ENCODE data around the gene STK17A.

GRCh38 chr7:43650457-43651052 is 67.6 kb downstream of the STK17A start:
- TF ChIP-seq CTCF (IDR thresholded peaks at IDR 0.05), result no peak
- TF ChIP-seq SIN3A (IDR thresholded peaks at IDR 0.05; ENCODE audit: borderline replicate concordance, insufficient read depth, low read depth, low read length), result no peak
- TF ChIP-seq POLR2AphosphoS5 (IDR thresholded peaks at IDR 0.05; ENCODE audit: low read depth, low read length), result no peak
- no peak for TF ChIP-seq REST (IDR thresholded peaks at IDR 0.05; ENCODE audit: insufficient read depth in 1 of 2, low read depth in 2 of 2, low read length in 1 of 2)
- TF ChIP-seq TCF7L2 (IDR thresholded peaks at IDR 0.05; ENCODE audit: low read depth, low read length), result no peak
